Measurements from ENCODE around the gene EXD1. TPM values are rescaled to one million over a fixed set of nuclear protein-coding genes. Genes with fewer than 3 reads are reported as not detected.

EXD1 gene
- total and polyA plus RNA-seq, 9 of the 15 experiments (the other 6 are each of a cell fraction or from before 2014, with no cell fraction given), result not detected

DNA sequence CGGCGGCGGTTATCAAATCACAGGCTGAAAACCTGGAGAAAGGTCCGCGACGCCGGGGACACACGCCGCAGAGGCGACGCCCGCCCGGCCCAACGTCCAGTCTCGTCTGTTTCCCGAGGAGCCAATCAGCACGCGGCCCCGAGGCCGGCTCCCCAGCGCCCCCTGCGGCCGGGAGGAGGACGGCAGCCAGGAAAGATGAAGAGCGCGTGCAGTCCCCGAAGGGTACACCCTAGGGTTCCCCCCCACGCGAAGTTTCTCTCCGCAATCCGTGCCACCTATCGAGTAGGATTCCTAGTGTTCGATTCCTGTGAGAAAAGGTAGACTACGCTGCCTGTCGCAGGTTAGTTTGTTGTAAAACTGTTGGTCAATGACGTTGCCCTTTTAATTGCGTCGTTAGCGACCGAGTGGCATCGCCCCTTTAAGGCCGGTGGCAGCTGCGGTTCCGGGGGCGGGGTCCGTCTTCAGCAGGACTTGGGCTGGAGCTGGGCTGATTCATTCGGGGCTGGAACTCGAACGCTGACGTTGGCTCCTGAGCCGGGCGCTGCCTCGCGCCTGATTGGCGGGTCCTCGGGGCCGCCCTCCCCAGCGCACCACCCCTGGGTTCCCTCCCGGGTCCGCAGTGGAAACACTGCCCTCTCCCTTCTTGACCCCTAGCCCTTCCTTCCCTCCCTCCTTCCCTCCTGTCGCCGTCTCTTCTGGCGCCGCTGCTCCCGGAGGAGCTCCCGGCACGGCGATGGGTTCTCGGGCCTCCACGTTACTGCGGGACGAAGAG lies at the start of gene EXD1, which contains the start of gene CHP1 (continued):
- TF ChIP-seq PBX2 (CRISPR knock-in tag; IDR thresholded peaks at IDR 0.05; ENCODE audit: low read depth) (no peak; the same call in 1 of the 2 replicates), PBX2 (tag; conservative IDR thresholded peaks at IDR 0.05; ENCODE audit: low read depth) (0 out of 2 replicates have a peak, but pooled peaks have one; percentile 7), DMBX1 (CRISPR knock-in tag; IDR thresholded peaks at IDR 0.05; ENCODE audit: borderline replicate concordance) (peak; percentile 77), MED1 (CRISPR knock-in tag; IDR thresholded peaks at IDR 0.05; ENCODE audit: borderline replicate concordance) (no peak), HBP1 (CRISPR knock-in tag; IDR thresholded peaks at IDR 0.05) (0 out of 2 replicates have a peak, but pooled peaks have one; percentile 16), FOXK1 (CRISPR knock-in tag; IDR thresholded peaks at IDR 0.05; ENCODE audit: borderline replicate concordance) (peak; percentile 97), TAF15 (IDR thresholded peaks at IDR 0.05; ENCODE audit: low read depth, low read length) (no peak), DLX4 (CRISPR knock-in tag; IDR thresholded peaks at IDR 0.05) (no peak), NR3C1 (CRISPR knock-in tag; IDR thresholded peaks at IDR 0.05) (peak; percentile 85), SREBF2 (CRISPR knock-in tag; IDR thresholded peaks at IDR 0.05) (peak; percentile 98; the same call in 1 of the 2 replicates), ZNF263 (CRISPR knock-in tag; IDR thresholded peaks at IDR 0.05; ENCODE audit: borderline replicate concordance) (peak; percentile 82)
- TF ChIP-seq, protein P1, sequence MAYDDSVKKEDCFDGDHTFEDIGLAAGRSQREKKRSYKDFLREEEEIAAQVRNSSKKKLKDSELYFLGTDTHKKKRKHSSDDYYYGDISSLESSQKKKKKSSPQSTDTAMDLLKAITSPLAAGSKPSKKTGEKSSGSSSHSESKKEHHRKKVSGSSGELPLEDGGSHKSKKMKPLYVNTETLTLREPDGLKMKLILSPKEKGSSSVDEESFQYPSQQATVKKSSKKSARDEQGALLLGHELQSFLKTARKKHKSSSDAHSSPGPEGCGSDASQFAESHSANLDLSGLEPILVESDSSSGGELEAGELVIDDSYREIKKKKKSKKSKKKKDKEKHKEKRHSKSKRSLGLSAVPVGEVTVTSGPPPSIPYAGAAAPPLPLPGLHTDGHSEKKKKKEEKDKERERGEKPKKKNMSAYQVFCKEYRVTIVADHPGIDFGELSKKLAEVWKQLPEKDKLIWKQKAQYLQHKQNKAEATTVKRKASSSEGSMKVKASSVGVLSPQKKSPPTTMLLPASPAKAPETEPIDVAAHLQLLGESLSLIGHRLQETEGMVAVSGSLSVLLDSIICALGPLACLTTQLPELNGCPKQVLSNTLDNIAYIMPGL (CRISPR knock-in tag; IDR thresholded peaks at IDR 0.05), result peak; percentile 98
- TF ChIP-seq, protein P2, sequence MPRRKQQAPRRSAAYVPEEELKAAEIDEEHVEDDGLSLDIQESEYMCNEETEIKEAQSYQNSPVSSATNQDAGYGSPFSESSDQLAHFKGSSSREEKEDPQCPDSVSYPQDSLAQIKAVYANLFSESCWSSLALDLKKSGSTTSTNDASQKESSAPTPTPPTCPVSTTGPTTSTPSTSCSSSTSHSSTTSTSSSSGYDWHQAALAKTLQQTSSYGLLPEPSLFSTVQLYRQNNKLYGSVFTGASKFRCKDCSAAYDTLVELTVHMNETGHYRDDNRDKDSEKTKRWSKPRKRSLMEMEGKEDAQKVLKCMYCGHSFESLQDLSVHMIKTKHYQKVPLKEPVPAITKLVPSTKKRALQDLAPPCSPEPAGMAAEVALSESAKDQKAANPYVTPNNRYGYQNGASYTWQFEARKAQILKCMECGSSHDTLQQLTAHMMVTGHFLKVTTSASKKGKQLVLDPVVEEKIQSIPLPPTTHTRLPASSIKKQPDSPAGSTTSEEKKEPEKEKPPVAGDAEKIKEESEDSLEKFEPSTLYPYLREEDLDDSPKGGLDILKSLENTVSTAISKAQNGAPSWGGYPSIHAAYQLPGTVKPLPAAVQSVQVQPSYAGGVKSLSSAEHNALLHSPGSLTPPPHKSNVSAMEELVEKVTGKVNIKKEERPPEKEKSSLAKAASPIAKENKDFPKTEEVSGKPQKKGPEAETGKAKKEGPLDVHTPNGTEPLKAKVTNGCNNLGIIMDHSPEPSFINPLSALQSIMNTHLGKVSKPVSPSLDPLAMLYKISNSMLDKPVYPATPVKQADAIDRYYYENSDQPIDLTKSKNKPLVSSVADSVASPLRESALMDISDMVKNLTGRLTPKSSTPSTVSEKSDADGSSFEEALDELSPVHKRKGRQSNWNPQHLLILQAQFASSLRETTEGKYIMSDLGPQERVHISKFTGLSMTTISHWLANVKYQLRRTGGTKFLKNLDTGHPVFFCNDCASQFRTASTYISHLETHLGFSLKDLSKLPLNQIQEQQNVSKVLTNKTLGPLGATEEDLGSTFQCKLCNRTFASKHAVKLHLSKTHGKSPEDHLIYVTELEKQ (CRISPR knock-in tag; IDR thresholded peaks at IDR 0.05), result no peak

All from K562 (cell line).